NCI-H1105 (cell line): ENCODE results near the gene TRAK2.
A peak's percentile ranks its signal among the peaks of the same experiment; 100 is the strongest.
"Not testable (repeated sequence)": the region's sequence is repeated elsewhere in the genome, so short reads cannot be mapped to it uniquely, and the experiment has no call there.

Experiments
- DNase-seq: peaks from one replicate; lab custom pipeline; 2025; lab: John Stamatoyannopoulos, UW

The TRAK2 gene

GRCh38 chr2:201451292-201452057 lies at the start of gene TRAK2, which contains the start of gene STRADB:
Gene TRAK2, minus strand, starts transcription at chr2:201451458. Its CDS starts 30,951 bp downstream, at chr2:201420507.
Gene STRADB, plus strand, starts transcription at chr2:201451740. Its CDS starts 3,101 bp downstream, at chr2:201454841.
- DNase-seq = peak; percentile 93

- DNase-seq = no peak
Measured at GRCh38 chr2:201500534-201500933, 49.3 kb upstream of the TRAK2 start.

GRCh38 chr2:201496785-201497184 lies 45.5 kb upstream of the TRAK2 start:
- no peak for DNase-seq

GRCh38 chr2:201490291-201490690 lies 39.0 kb upstream of the TRAK2 start:
- DNase-seq = no peak

- no peak for DNase-seq
Measured at GRCh38 chr2:201484805-201485204, 33.5 kb upstream of the TRAK2 start.

GRCh38 chr2:201483758-201484157 lies 32.5 kb upstream of the TRAK2 start:
- not testable (repeated sequence) for DNase-seq

GRCh38 chr2:201483342-201483741 lies 32.1 kb upstream of the TRAK2 start:
- DNase-seq = no peak

- no peak for DNase-seq
Measured at GRCh38 chr2:201482543-201482942, 31.3 kb upstream of the TRAK2 start.

- DNase-seq = no peak
Measured at GRCh38 chr2:201472411-201472810, 21.2 kb upstream of the TRAK2 start.

GRCh38 chr2:201471732-201472393 lies 20.6 kb upstream of the TRAK2 start:
- DNase-seq = no peak

GRCh38 chr2:201470821-201471731 lies 19.8 kb upstream of the TRAK2 start:
- DNase-seq = no peak

- no peak for DNase-seq
Measured at GRCh38 chr2:201467666-201468065, 16.4 kb upstream of the TRAK2 start.

GRCh38 chr2:201466050-201466675 lies 14.9 kb upstream of the TRAK2 start:
- DNase-seq = no peak

GRCh38 chr2:201465524-201465971 lies 14.3 kb upstream of the TRAK2 start:
- DNase-seq = no peak

GRCh38 chr2:201464547-201464946 lies 13.3 kb upstream of the TRAK2 start:
- DNase-seq = no peak

- no peak for DNase-seq
Measured at GRCh38 chr2:201460532-201460931, 9.3 kb upstream of the TRAK2 start.

GRCh38 chr2:201458381-201458780 lies 7.1 kb upstream of the TRAK2 start:
- DNase-seq = no peak

- no peak for DNase-seq
Measured at GRCh38 chr2:201452922-201453643, 1.8 kb upstream of the TRAK2 start.

GRCh38 chr2:201452058-201452921 lies 1.0 kb upstream of the TRAK2 start:
- no peak for DNase-seq

- peak; percentile 22 for DNase-seq
Measured at GRCh38 chr2:201450954-201451291, 335 bp downstream of the TRAK2 start.
